Brain pericyte (primary cell): ENCODE results near the gene ASCC1.
"Not testable (repeated sequence)": the region's sequence is repeated elsewhere in the genome, so short reads cannot be mapped to it uniquely, and the experiment has no call there.

ENCODE experiments used
- DNase-seq: peaks from one replicate; pipeline ENCODE4 v3.0.0-alpha.2; 2012; ENCODE audit warnings: low read depth, low spot score

ASCC1 gene

GRCh38 chr10:72248468-72249151, 32.5 kb upstream of the ASCC1 start:
- no peak for DNase-seq

- no peak for DNase-seq
Measured at GRCh38 chr10:72245949-72246525, 30.0 kb upstream of the ASCC1 start.

DNA sequence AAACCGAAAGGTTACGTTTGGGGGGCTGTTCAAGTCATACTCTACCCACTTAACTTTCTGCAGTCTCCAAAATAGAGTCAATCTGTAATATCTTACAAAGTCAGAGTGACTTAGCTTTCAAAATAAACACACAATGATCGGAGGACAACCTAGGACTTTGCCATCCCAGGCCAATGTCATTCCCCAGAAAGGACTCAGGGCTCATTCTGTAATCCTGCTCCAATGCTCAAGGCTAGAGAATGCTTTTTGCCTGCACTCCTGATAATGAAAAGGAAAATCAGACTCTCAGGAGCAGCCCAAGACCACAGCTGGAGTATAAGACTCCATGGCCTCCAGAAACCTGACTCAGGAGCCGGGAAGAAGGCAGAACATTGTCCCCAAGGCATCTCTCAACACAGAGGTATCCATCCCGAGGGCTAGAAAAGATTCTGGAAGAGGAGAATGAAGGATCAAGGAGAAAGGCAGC, 28.5 kb upstream of the ASCC1 start:
- no peak for DNase-seq

- peak; percentile 86 for DNase-seq
Measured at GRCh38 chr10:72243822-72244437, 27.9 kb upstream of the ASCC1 start.

GRCh38 chr10:72242675-72243074, 26.6 kb upstream of the ASCC1 start:
- DNase-seq = no peak

DNA sequence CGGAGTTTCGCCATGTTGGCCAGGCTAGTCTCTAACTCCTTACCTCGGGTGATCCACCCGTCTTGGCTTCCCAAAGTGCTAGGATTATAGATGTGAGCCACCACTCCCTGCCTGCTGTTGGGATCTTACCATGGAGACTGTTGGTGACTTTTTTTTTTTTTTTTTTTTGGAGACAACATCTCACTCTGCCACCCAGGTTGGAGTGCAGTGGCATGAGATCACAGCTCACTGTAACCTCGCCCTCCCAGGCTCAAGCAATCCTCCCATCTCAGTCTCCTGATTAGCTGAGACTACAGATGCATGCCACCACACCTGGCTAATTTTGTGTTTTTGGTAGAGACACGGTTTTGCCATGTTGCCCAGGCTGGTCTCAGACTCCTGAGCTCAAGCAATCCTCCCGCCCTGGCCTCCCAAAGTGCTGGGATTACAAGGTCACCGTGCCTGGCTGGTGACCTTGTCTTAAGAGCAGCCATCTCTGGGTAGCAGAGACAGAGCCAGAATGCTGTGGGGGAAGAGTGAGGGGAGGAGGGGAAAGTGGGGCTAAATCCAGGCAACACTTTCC, 25.7 kb upstream of the ASCC1 start:
- DNase-seq = no peak

- DNase-seq = no peak
Measured at GRCh38 chr10:72240371-72240770, 24.3 kb upstream of the ASCC1 start.

DNA sequence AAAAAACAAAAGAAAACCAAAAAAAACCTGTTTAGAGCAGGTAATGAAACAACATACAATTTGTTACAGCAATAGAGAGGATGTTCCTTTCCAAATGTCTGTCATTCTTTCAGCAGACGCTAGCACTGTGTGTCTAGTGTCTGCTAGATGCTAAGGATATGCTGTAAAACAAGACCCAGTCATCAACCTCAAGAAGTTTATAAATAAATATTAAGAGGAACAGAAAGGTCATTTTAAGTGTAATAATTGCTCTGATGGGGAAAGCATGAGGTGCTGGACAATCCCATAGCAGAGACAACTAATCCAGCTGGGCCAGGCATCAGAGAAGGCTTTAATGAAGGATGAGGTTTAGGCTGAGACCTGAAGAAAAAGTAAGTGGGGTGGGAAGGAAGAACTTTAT, 23.3 kb upstream of the ASCC1 start:
- DNase-seq = no peak

- DNase-seq = no peak
Measured at GRCh38 chr10:72238392-72239175, 22.5 kb upstream of the ASCC1 start.

- no peak for DNase-seq
Measured at GRCh38 chr10:72235544-72236279, 19.6 kb upstream of the ASCC1 start.

DNA sequence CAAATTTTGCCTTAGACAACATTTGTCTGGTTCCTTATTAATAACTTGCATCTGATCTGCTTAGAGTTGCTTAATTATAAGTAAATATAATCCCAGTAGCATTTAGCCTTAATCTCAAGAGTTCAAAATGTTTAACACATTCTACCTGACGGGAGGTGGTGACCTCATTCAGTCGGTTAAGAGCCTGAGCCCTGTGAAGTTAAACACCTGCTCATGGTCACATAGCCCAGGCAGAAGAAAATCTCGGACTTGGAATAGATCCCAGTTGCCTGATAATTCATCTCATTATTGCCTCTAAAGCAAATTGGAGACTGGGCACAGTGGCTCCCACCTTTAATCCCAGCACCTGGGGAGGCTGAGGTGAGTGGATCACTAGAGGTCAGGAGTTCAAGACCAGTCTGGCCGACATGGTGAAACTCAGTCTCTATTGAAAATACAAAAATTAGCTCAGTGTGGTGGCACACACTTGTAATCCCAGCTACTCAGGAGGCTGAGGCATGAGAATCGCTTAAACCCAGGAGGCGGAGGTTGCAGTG, 18.6 kb upstream of the ASCC1 start:
- no peak for DNase-seq

DNA sequence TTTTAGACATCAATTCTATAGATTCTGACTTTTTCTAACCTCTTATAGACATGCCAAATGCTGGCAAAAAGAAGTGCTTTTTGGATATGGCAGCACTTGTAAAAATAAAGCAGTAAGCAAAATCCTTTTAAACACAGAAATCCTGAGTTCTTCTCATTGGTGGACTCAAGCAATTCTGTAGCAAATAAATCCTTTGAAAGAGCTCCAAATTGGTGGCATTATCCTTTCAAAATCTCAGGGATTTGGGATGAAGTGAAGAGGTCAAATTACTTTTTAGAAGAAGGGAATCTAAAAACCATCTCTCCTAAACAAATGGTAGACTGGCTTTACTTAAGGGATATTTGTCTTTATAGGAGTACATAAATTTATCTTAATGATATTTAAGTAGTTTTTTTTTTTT, 17.5 kb upstream of the ASCC1 start:
- DNase-seq = no peak

- DNase-seq = peak; percentile 89
Measured at GRCh38 chr10:72229261-72230251, 13.5 kb upstream of the ASCC1 start.

DNA sequence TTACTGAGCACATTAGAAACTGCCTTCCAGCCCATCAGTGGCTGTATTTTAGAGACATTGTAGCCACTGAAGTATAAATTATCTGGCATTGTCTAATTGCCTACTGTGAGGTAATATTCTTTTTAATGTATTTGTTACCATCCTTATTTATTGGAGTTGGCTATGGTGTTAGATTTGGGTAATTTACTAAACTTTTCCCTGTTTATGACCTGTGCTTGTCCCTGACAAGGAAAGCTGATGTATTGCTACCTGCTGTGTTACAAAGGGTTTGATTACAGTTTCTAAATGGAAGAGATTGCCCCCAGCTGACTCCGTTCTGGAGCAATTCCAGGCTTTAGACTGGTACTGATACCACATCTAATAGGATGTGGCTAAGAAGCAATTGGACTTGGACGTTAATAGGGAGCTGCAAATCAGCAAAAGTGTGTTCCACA, 12.3 kb upstream of the ASCC1 start:
- DNase-seq = no peak

GRCh38 chr10:72227826-72228225, 11.8 kb upstream of the ASCC1 start:
- no peak for DNase-seq

GRCh38 chr10:72226418-72227027, 10.4 kb upstream of the ASCC1 start:
- DNase-seq = no peak

- not testable (repeated sequence) for DNase-seq
Measured at GRCh38 chr10:72224191-72224590, 8.1 kb upstream of the ASCC1 start.

- no peak for DNase-seq
Measured at GRCh38 chr10:72223743-72224101, 7.6 kb upstream of the ASCC1 start.

DNA sequence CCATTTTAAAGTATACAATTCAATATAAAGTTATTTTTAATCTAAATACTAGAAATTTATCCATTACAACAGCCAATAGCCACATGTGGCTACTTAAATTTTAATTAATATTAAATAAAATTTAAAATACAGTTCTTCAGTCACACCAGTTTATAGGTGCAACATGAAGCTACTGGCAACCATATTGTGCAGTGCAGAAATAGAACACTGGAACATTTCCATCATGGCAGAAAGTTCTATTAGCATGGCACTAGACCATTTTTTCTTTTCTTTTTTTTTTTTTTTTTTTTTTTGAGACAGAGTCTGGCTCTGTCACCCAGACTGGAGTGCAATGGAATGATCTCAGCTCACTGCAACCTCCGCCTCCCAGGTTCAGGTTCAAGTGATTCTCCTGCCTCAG, 5.2 kb upstream of the ASCC1 start:
- DNase-seq = no peak
